ENCODE data around the gene HSD17B10. TPM values are rescaled to one million over a fixed set of nuclear protein-coding genes. Genes with fewer than 3 reads are reported as not detected.

HSD17B10 gene
- polyA plus RNA-seq, 1 of the 3 experiments (the other 2 are of a cell fraction): 157 TPM

GRCh38 chrX:53447441-53447840 is 13.3 kb upstream of the HSD17B10 start:
- H3K9ac ChIP-seq: no peak overlapping the region
- no peaks in the 10 kb centered on the region for H3K36me3 ChIP-seq (replicated peaks in 1 of 2; ENCODE audit: control insufficient read depth in 1 of 2, insufficient read depth in 2 of 2, low read length in 1 of 2)
- H3K27me3 ChIP-seq (ENCODE audit: insufficient read depth): no peaks in the 10 kb centered on the region; the same call in 1 of the 2 replicates
- H3K4me1 ChIP-seq (ENCODE audit: control insufficient read depth in 1 of 2, insufficient read depth in 2 of 2, low read depth in 1 of 2, low read length in 1 of 2): no peaks in the 10 kb centered on the region
- H3K9me3 ChIP-seq: no peaks in the 10 kb centered on the region
- H3K4me3 ChIP-seq (ENCODE audit: low read depth in 2 of 2, low read length in 1 of 2): no peak overlapping the region
- CTCF ChIA-PET: interaction anchor here (0.6 to 2.7 kb wide), 5 partner anchors 11 to 134 kb away, joined by 3 to 16 read pairs (median 10); no protein-coding TSS in a partner anchor
- H3K27ac ChIP-seq (ENCODE audit: low read depth in 2 of 2, low read length in 1 of 2): no peak overlapping the region
- H4K20me1 ChIP-seq (ENCODE audit: insufficient read depth): no peaks in the 10 kb centered on the region
- no peaks in the 10 kb centered on the region for H3K9me2 ChIP-seq
- 45% methylated on average over 2 of the region's 2 CpGs for WGBS (ENCODE audit: low lambda C conversion rate)
- TF ChIP-seq JUND (IDR thresholded peaks at IDR 0.05) (no peak), IRF3 (IDR thresholded peaks at IDR 0.05; ENCODE audit: low read depth, low read length) (no peak), CHD2 (IDR thresholded peaks at IDR 0.05; ENCODE audit: low read length, partially characterized antibody) (no peak), SIN3A (IDR thresholded peaks at IDR 0.05; ENCODE audit: borderline replicate concordance, low read depth, low read length) (no peak), RCOR1 (IDR thresholded peaks at IDR 0.05; ENCODE audit: low read length) (no peak), EZH2phosphoT487 (IDR thresholded peaks at IDR 0.05; ENCODE audit: borderline replicate concordance, low read depth) (no peak), NRF1 (IDR thresholded peaks at IDR 0.05; ENCODE audit: low read depth, low read length) (no peak), ZBTB33 (IDR thresholded peaks at IDR 0.05; ENCODE audit: borderline replicate concordance, low read depth) (no peak)
- no peak overlapping the region for H3K4me2 ChIP-seq
- POLR2A ChIA-PET: no interaction called here
- no peaks in the 10 kb centered on the region for H3K79me2 ChIP-seq (ENCODE audit: insufficient read depth)
- DNase-seq: no peak
- H3F3A ChIP-seq (replicated peaks; ENCODE audit: insufficient read depth): no peaks in the 10 kb centered on the region
- H2AFZ ChIP-seq (ENCODE audit: low read depth): no peak overlapping the region

- H3K4me1 ChIP-seq (ENCODE audit: control insufficient read depth in 1 of 2, insufficient read depth in 2 of 2, low read depth in 1 of 2, low read length in 1 of 2): peaks cover 0 to 9% of the 10 kb centered on the region in 2 experiments; a peak in 1 of 4 replicates
- POLR2A ChIA-PET: no interaction called here
- H3K79me2 ChIP-seq (ENCODE audit: insufficient read depth): no peaks in the 10 kb centered on the region
- H3K36me3 ChIP-seq (replicated peaks in 1 of 2; ENCODE audit: control insufficient read depth in 1 of 2, insufficient read depth in 2 of 2, low read length in 1 of 2): no peaks in the 10 kb centered on the region
- H3K27ac ChIP-seq (ENCODE audit: low read depth in 2 of 2, low read length in 1 of 2): no peak overlapping the region
- no peak overlapping the region for H3K4me2 ChIP-seq
- H3K9me3 ChIP-seq: no peaks in the 10 kb centered on the region
- H3K9me2 ChIP-seq: no peaks in the 10 kb centered on the region
- H4K20me1 ChIP-seq (ENCODE audit: insufficient read depth): no peaks in the 10 kb centered on the region
- no peaks in the 10 kb centered on the region for H3F3A ChIP-seq (replicated peaks; ENCODE audit: insufficient read depth)
- no peak overlapping the region for H3K9ac ChIP-seq
- no peak overlapping the region; a peak in 1 of 4 replicates for H3K4me3 ChIP-seq (ENCODE audit: low read depth in 2 of 2, low read length in 1 of 2)
- no peaks in the 10 kb centered on the region; the same call in 1 of the 2 replicates for H3K27me3 ChIP-seq (ENCODE audit: insufficient read depth)
- peak; percentile 40 for DNase-seq
- CTCF ChIA-PET: interaction anchor here (0.7 to 2.7 kb wide), 10 partner anchors 10 to 152 kb away, joined by 3 to 16 read pairs (median 4); no protein-coding TSS in a partner anchor
- H2AFZ ChIP-seq (ENCODE audit: low read depth): no peak overlapping the region
- TF ChIP-seq POLR2AphosphoS5 (IDR thresholded peaks at IDR 0.05; ENCODE audit: low read depth, low read length): no peak
- peak; percentile 58 for TF ChIP-seq RAD21 (IDR thresholded peaks at IDR 0.05; ENCODE audit: low read length)
- TF ChIP-seq SMC3 (IDR thresholded peaks at IDR 0.05; ENCODE audit: low read depth, low read length): peak; percentile 33; the same call in 1 of the 2 replicates
- TF ChIP-seq GABPA (IDR thresholded peaks at IDR 0.05; ENCODE audit: low read depth): no peak
- no peak for TF ChIP-seq YY1 (IDR thresholded peaks at IDR 0.05; ENCODE audit: low read depth)
- no peak for TF ChIP-seq FOXM1 (IDR thresholded peaks at IDR 0.05; ENCODE audit: low read depth)
- no peak for TF ChIP-seq ELF1 (IDR thresholded peaks at IDR 0.05)
- TF ChIP-seq SIN3A (IDR thresholded peaks at IDR 0.05; ENCODE audit: borderline replicate concordance, low read depth, low read length): no peak
- TF ChIP-seq MAX (IDR thresholded peaks at IDR 0.05; ENCODE audit: low read depth): no peak
- peak; percentile 70 for TF ChIP-seq CTCF (IDR thresholded peaks at IDR 0.05)
- no peak for TF ChIP-seq JUND (IDR thresholded peaks at IDR 0.05)
- TF ChIP-seq, protein P1, sequence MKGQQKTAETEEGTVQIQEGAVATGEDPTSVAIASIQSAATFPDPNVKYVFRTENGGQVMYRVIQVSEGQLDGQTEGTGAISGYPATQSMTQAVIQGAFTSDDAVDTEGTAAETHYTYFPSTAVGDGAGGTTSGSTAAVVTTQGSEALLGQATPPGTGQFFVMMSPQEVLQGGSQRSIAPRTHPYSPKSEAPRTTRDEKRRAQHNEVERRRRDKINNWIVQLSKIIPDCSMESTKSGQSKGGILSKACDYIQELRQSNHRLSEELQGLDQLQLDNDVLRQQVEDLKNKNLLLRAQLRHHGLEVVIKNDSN (IDR thresholded peaks at IDR 0.05; ENCODE audit: borderline replicate concordance, low read depth): no peak
- no peak for TF ChIP-seq NFIC (IDR thresholded peaks at IDR 0.05; ENCODE audit: borderline replicate concordance)
- WGBS (ENCODE audit: low lambda C conversion rate): 46% methylated on average over 6 of the region's 6 CpGs
Measured at GRCh38 chrX:53445977-53446376, 11.8 kb upstream of the HSD17B10 start.
